Omental fat pad (tissue), 4 donors: ENCODE data around the gene UXS1. TPM values are rescaled to one million over a fixed set of nuclear protein-coding genes. Genes with fewer than 3 reads are reported as not detected.

Experiments
- ATAC-seq: fragments of 150-250 bp; one replicate; pipeline ENCODE4 v1.9.1; 2016; ENCODE audit warnings: mild to moderate bottlenecking, moderate library complexity; ENCODE audit not compliant: low FRiP score
- DNase-seq: peaks from one replicate; pipeline ENCODE4 v3.0.0-alpha.2; 2019; ENCODE audit warnings: low spot score
- total RNA-seq, 4 donors: library from RNA; depleted of rRNA; stranded (reverse); fragments of >200 nt; gene quantifications; one replicate each; pipeline ENCODE4 v1.1.0, GENCODE V29; 2016
- TF ChIP-seq, protein P1 (sequence below), 3 donors: fragments of 450-650 bp; IDR thresholded peaks; one replicate each; pipeline ENCODE4 v1.5.1; 2016 to 2017; ENCODE audit warnings: antibody characterized with exemption in 3 of 3, mild to moderate bottlenecking in 3 of 3, moderate library complexity in 2 of 3

UXS1 gene
- total RNA-seq, 4 donors from 2014 or later = 29.2 to 79.4 (median 38.5) TPM

DNA sequence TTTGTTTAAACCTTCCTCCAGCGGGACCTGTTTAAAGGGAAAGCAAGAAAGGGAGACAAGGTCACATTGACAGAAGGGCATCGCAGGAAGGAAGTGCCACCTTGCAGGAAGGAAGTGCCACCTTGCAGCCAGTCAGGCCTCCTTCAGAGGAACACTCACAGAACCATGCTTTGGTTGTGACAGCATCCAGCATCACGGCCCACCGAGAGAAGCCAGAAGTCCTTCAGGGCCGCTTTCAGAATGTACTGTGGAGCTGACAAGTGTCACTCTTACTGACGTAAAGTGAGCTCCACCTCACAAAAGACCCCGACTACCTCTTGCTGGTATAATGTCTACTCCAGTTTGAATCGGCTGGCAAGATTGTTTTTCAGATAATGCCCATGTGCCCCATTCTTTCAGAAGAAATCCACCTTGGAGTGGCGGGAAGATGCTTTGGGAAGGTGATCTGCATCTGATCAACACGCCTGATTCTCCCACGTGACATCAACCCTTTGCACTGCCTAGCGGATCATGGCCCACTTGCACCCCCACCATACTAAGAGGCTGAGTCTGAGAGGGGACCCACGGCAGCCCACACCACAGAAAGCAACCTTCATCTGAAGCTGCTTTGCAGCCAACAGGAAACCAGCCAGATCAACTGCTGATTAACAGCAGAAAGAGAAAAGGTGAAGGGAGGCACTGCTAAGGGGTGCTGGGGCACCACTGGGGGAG lies 99.8 kb downstream of the UXS1 start:
- DNase-seq = no peak
- TF ChIP-seq, protein P1, sequence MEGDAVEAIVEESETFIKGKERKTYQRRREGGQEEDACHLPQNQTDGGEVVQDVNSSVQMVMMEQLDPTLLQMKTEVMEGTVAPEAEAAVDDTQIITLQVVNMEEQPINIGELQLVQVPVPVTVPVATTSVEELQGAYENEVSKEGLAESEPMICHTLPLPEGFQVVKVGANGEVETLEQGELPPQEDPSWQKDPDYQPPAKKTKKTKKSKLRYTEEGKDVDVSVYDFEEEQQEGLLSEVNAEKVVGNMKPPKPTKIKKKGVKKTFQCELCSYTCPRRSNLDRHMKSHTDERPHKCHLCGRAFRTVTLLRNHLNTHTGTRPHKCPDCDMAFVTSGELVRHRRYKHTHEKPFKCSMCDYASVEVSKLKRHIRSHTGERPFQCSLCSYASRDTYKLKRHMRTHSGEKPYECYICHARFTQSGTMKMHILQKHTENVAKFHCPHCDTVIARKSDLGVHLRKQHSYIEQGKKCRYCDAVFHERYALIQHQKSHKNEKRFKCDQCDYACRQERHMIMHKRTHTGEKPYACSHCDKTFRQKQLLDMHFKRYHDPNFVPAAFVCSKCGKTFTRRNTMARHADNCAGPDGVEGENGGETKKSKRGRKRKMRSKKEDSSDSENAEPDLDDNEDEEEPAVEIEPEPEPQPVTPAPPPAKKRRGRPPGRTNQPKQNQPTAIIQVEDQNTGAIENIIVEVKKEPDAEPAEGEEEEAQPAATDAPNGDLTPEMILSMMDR (IDR thresholded peaks at IDR 0.05) = no peak
- ATAC-seq = no peak

GRCh38 chr2:106090916-106091618 lies 103.0 kb downstream of the UXS1 start:
- TF ChIP-seq, protein P1 (IDR thresholded peaks at IDR 0.05) = no peak
- ATAC-seq (no peak), DNase-seq (no peak)

DNA sequence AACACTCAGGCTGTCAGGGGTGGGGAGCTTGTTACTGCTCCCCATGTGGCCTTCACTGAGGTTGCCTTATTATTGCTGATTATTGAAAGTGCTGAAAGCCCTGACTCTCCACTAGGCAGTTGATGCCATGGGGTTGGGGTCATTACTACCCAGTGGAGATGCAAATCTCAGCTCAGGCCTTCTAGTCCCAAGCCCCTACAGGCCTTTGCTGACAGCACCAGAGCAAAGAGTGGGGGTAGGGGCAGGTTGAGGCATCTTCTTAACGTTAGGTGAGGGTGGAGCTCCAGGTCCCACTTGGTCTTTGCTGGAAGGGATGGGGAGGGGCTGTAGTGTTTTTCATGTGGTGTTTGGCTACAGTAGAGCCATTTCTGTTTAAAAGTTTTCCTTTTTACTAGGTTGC lies 104.5 kb downstream of the UXS1 start:
- DNase-seq (no peak), ATAC-seq (no peak)
- TF ChIP-seq, protein P1 (IDR thresholded peaks at IDR 0.05) = no peak

- TF ChIP-seq, protein P1 (IDR thresholded peaks at IDR 0.05) = no peak
- DNase-seq (no peak), ATAC-seq (no peak)
Observed at GRCh38 chr2:106085181-106085940, 108.7 kb downstream of the UXS1 start.

DNA sequence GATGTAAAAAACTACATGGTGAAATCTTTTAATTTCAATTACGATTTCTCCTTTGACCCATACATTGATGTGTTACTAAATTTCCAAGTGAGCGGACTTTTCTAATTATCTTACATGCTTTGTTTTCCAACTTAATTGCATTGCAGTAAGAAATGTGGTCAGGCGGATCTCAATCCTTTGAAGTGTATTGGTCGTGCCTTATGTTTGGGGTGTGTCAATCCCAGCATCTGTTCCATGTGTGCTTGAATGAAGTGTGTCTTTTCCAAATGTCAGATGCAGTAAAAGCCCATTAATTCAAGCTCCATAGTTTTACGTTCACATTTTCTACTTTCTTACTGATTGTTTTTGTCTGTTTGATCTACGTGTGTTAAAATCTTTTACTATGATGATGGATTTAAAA lies 113.1 kb downstream of the UXS1 start:
- ATAC-seq = no peak
- DNase-seq = no peak
- TF ChIP-seq, protein P1 (IDR thresholded peaks at IDR 0.05) = no peak

DNA sequence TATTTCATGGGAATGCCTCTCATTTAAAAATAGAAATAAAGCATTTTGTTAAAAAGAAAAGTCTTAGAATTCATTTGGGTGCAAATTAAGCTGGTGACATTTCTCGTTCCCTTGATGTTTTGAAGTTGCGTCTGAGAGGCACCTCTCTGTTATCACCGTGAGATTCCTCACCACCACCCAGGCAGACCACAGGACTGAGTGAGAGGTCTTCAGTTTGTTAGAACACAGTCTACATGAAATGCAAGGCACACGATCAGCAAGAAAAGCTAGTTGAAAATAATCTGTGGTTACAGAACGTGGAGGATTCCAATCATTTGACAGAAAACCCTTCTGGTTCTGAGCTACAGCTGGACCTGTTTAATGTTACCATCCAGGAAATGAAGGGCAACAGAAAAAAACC lies 116.0 kb downstream of the UXS1 start:
- DNase-seq = no peak
- ATAC-seq = no peak
- TF ChIP-seq, protein P1 (IDR thresholded peaks at IDR 0.05) = no peak
